ENCODE data around the gene PCDHGA4.
"Not testable (repeated sequence)": the region's sequence is repeated elsewhere in the genome, so short reads cannot be mapped to it uniquely, and the experiment has no call there.

PCDHGA4 gene

GRCh38 chr5:141354900-141355469 is at the start of gene PCDHGA4:
PCDHGA4 (plus strand) TSS chr5:141355021; CDS start chr5:141355108, 87 bp downstream.
- no peak for DNase-seq

DNA sequence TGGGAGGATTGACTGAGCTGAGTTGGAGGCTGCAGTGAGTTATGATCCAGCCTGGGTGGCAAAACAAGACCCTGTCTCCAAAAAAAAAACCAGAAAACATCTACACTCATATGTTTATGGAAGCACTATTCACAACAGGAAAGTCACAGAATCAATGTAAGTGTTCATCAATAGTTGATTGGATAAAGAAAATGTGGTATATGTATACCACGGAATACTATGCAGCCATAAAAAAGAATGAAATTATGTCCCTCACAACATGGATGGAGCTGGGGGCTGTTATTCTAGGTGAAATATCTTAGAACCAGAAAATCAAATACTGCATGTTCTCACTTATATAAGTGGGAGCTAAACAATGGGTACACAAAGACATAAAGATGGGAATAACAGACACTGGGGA is 48.2 kb upstream of the PCDHGA4 start:
- no peak for DNase-seq

DNA sequence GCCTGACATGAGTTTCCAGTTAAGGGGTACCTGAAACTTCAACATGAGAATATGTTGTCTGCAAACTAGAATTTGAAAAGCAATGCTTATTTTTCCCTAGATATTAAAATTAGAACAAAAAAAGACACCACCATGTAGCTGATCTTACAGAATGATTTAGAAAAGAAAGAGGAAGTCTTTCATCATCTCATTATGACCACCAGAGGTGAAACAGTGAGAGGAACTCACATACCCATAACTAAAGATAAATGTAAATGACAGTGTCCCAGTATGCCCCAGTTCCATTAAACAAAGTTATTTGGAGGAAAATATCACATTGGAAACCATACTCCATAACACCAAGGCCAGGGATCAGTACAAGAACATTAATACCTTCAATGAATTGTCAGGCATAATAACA is 41.1 kb upstream of the PCDHGA4 start:
- DNase-seq: no peak

DNA sequence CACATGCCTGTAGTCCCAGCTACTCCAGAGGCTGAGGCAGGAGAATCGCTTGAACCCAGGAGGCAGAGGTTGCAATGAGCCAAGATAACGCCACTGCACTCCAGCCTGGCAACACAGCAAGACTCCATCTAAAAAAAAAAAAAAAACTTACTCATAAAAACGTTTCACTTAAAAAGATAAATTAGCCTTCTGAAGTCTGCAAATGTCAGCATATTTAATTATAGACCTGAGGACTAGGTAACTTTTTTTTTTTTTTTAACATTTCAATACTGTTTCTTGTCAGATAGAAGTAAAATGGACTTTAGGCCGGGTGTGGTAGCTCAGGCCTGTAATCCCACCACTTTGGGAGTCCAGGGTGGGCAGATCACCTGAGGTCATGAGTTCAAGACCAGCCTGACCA is 37.9 kb upstream of the PCDHGA4 start:
- not testable (repeated sequence) for DNase-seq

GRCh38 chr5:141319202-141319601 is 35.6 kb upstream of the PCDHGA4 start:
- DNase-seq: no peak

- DNase-seq: no peak
Observed at GRCh38 chr5:141319699-141320098, 35.1 kb upstream of the PCDHGA4 start.

DNA sequence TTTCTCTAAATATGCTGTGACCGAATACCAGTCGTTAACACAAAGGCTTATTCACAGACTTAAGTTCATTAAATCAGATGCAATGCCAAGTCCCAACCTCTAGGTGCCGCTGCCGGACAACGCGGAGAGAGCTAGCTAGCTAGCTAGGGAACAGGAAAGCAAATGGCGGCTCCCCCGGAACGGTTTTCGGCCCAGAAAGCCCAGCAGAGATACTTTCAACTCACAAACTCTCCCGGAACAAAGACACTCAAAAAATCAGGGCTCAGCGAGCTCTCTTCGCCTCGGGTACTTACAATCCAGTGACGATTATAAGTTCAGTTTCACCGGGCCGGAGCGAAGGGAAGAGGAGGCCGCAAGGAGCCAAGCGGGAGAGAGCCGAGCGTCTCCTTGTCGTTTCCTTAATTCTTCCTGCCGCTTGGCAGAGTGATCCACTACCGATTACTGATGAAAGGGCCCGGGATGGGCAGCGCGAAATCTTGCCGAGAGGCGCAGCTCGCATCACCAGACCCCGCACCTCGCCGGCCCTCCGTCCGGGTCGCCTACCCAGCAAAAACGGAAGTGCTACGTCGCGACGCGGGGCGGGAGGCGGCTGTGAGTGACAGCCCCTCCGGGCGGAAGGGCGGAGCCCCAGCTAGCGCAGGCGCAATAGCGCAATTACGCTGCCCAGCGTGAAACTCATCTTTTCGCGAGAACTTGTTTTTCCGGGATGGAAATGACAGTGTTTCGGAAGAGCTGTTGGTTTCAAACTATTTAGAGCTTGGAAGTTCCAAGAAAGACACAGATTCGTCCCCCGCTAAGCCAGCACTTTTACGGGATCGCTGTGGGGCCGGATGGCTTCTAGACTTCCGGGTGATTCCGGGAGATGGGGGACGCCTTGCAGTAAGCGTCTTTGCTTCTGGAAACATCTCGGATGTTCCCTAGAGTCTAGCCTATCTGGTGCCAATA is 34.3 kb upstream of the PCDHGA4 start, which contains the start of gene TAF7:
Gene TAF7 (minus strand): TSS at position 560 of the 945 bp plus-strand sequence. CDS start 740 bp downstream, outside the sequence.
- DNase-seq: peak; percentile 94

DNA sequence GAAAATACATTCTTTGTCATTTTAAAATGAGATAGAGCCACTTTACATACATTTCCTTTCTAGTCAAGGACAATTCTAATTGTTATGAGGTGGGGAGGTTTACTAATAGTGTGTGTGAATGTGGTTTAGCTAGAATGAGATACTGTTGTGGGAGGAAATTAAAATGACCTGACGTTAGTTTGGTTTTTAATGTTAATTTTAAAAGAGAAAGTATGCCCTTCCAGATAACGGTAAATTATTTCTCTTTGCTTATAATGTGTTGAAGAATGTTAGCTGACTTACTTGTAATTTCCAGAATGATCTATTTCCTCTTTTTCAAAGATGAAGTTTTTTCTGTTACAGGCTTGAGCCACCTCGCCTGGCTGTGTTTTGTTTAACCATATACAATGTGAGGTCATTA is 32.6 kb upstream of the PCDHGA4 start:
- DNase-seq: no peak

DNA sequence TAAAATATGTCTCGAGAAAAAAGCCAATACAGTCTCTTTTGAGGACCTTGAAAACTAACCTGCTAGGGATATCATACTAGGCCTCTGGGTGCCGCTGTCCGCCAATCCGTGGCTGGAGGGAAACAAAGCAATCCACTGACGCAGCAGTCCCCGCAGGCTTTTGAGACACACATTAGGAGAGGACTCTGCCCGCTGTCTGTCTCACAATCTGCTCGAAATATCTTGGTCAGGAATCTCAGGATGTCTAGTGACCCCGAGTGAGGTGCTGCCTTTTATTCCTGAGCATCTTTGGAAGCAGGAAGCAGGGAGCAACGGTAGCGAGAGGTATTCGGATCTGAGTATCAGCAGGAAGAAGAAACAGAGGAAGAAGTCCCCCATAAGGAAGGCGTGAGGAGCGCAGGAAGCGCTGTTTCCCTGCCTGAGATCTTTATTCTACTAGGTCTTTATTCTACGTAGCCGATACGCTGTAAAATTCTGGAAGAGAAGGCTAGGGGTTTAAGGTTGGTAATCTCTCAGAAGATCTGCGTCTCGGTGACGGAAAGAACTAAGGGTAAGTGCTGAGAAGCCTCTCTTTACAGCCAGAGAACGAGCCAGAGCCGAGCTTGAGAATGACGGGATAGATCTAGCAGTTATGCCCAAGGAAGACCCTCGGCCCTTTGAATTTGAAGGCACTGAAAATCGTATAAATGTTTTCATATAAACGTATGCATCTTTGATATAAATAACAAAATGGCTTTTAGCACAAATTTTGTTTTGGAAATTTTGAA is 28.6 kb upstream of the PCDHGA4 start:
- DNase-seq: peak; percentile 72

DNA sequence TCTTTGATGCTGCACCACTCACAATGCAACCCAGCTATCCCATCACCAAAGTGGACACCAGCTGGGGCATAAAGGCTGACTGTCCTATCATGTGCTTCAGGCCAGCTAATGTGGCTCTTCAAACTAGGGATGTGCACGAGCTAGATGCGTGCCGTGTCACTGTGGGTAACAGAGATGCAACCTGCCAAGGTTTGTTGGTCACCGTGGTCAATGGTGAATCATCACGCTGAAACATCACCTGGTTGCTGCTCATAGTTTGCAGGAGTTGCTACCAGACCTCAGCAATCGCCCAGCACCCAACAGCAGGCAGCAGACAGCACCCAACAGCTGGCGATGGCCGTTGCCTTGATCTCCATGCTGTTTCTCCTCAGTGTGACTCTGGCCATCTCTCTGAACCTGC is 26.6 kb upstream of the PCDHGA4 start:
- no peak for DNase-seq

- DNase-seq: no peak
Observed at GRCh38 chr5:141330299-141331080, 24.3 kb upstream of the PCDHGA4 start, which contains the start of gene PCDHGA1. PCDHGA1 (plus strand) TSS chr5:141330514.

- not testable (repeated sequence) for DNase-seq
Observed at GRCh38 chr5:141332571-141332970, 22.2 kb upstream of the PCDHGA4 start.

GRCh38 chr5:141338538-141339306 is 16.1 kb upstream of the PCDHGA4 start, which contains the start of gene PCDHGA2:
PCDHGA2 (plus strand) TSS chr5:141338760.
- no peak for DNase-seq

DNA sequence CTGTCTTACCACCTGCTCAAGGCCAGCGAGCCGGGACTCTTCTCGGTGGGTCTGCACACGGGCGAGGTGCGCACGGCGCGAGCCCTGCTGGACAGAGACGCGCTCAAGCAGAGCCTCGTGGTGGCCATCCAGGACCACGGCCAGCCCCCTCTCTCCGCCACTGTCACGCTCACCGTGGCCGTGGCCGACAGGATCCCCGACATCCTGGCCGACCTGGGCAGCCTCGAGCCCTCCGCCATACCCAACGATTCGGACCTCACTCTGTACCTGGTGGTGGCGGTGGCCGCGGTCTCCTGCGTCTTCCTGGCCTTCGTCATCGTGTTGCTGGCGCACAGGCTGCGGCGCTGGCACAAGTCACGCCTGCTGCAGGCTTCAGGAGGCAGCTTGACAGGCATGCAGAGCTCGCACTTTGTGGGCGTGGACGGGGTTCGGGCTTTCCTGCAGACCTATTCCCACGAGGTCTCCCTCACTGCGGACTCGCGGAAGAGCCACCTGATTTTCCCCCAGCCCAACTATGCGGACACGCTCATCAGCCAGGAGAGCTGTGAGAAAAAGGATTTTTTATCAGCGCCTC is 14.0 kb upstream of the PCDHGA4 start:
- not testable (repeated sequence) for DNase-seq

DNA sequence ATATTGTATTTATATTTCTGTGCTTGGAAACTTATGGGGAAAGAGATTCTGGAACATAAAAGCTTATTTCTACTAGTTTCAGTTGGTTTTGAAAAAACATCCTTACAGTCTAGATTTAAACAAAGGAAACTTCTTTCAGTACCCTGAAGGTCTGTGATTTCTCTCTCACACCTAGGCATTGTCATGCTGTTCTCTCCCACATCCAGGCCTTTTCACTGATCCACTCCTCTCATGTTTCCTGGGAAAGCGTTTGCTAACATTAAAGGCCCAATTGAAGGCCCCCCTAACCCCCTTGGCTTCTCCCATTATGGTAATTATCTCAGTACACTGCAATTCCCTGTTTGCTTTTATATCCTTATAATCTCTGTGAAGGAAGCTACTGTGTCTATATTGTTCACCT is 12.0 kb upstream of the PCDHGA4 start:
- no peak for DNase-seq

DNA sequence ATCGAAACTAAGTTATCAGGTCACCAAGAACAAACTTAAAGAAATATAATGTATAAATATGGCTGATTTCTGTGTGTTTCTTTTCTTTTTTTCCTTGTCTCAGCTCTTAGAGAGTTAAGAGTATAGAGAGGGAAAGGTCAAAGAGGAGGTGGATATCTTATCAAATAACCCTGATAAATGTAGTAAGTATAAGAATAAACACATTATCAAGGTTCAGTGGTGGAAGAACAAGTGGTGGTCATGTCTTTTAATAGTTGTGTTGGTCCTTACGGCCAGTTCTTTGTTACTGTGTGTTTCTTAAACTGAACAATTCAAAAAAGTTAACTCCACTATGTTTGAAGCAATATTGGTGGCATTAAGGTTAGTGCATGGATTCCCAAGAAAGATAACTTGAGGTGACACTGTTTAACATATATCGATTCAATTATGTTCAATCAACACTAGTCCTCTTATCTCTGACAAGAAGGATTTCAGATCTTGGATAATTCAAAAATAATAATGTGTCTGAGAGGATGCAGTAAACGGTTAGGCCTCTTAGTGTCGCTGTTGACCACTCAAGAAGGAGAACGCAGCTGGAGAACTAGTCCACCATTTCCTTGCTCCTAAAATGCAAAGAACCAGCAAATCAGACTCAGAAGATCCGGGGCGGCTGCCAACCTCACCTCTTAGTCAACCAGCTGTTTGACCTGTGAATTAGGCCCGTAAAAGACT is 11.4 kb upstream of the PCDHGA4 start, which contains the start of gene PCDHGA3:
Gene PCDHGA3 (plus strand): TSS at position 588 of the 711 bp plus-strand sequence. CDS start 205 bp downstream, outside the sequence.
- no peak for DNase-seq

DNA sequence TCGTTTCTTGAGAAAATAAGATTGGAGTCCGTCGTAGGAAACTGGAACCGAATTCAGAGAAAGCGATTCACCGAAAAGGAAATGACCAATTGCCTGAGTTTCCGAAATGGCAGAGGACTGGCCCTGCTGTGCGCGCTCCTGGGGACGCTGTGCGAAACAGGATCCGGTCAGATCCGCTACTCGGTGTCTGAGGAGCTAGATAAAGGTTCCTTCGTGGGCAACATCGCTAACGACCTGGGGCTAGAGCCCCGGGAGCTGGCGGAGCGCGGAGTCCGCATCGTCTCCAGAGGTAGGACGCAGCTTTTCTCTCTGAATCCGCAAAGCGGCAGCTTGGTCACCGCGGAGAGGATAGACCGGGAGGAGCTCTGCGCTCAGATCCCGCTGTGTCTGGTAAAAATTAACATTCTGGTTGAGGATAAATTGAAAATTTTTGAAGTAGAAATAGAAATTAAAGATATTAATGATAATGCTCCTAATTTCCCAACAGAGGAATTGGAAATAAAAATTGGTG is 10.8 kb upstream of the PCDHGA4 start:
- DNase-seq: no peak

GRCh38 chr5:141345327-141345726 is 9.5 kb upstream of the PCDHGA4 start:
- no peak for DNase-seq

GRCh38 chr5:141346017-141346416 is 8.8 kb upstream of the PCDHGA4 start:
- not testable (repeated sequence) for DNase-seq

Data from CD4-positive, alpha-beta T cell treated with Interleukin-15 for 1 hour (primary cell).